Measurements from ENCODE around the gene BSN. TPM values are rescaled to one million over a fixed set of nuclear protein-coding genes. Genes with fewer than 3 reads are reported as not detected.

Gene BSN
- total RNA-seq, 4 donors from 2014 or later = 0.37 to 0.81 (median 0.73) TPM

DNA sequence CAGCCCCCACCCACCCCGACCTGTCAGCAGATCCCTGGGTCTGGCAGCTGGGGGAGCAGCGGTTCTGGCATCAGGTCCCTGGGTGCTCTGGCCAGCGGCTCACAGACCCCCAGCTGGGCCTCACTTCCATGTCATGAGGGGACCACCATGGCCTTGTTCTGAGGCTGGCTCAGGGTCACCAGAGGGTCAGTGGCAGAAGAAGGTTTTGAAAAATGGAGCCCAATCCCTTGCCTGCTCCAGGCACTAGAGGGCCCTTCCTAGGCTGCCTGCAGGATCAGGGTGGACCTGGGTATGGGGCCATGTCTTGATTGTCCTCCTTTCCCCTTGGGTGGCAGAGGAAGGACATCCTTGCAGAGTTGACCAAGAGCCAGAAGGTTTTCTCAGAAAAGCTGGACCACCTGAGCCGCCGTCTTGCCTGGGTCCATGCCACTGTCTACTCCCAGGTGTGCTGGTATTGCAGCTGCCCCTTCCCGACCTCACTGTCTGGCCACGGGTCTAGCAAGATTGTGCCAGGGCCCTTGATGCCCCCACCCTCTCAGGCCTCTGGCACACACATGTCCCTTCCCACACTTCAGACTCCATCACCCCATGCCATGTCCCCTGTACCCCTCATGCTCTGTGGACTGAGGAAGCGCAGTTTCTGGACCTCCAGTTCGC lies 152.3 kb downstream of the BSN start:
- WGBS, 2 donors (ENCODE audit: low coverage in 1 of 2) = 60 to 86% methylated on average over 1 to 3 of the region's 9 CpGs
- no peak overlapping the region for H3K27ac ChIP-seq
- H3K36me3 ChIP-seq = peaks cover 0 to 81% of the 10 kb centered on the region in 2 donors

DNA sequence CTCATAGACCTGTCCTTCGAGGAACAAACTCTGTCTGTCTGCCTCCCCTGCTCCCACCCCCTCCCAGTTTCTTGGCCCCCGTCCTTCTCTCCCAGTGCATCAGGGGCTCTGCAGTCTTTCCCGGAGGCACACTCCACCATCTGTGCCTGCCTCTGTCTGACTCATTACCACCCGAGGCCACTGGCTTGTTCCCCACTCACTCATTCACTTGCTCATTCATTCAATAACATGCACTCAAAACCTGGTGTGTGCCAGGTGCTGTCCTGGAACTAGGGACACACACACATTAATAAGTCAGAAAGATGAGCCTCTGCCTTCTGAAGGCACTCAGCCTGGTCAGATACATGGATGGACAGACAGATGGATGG lies 152.8 kb downstream of the BSN start:
- H3K27me3 ChIP-seq = no peaks in the 10 kb centered on the region
- H3K9me3 ChIP-seq = no peaks in the 10 kb centered on the region
- H3K4me3 ChIP-seq = no peak overlapping the region
- ATAC-seq = no peak
- H3K4me1 ChIP-seq = peaks cover 0 to 6% (median 0%) of the 10 kb centered on the region in 3 donors
- peaks cover 0 to 81% of the 10 kb centered on the region in 2 donors for H3K36me3 ChIP-seq
- no peak overlapping the region for H3K27ac ChIP-seq
- TF ChIP-seq EP300 (IDR thresholded peaks at IDR 0.05) = no peak
- TF ChIP-seq POLR2AphosphoS5 (IDR thresholded peaks at IDR 0.05) = no peak
- TF ChIP-seq POLR2A (IDR thresholded peaks at IDR 0.05) = no peak
- TF ChIP-seq CTCF (IDR thresholded peaks at IDR 0.05) = no peak
- 59% methylated on average over 4 of the region's 4 CpGs; no CpG with 5 or more reads in 1 of the 2 donors for WGBS, 2 donors (ENCODE audit: low coverage in 1 of 2)

More for the DNA sequence above, 152.3 kb downstream of the BSN start:
- H3K9me3 ChIP-seq = no peaks in the 10 kb centered on the region
- H3K4me1 ChIP-seq = peaks cover 0 to 6% (median 0%) of the 10 kb centered on the region in 3 donors
- H3K27me3 ChIP-seq = no peaks in the 10 kb centered on the region
- TF ChIP-seq CTCF (IDR thresholded peaks at IDR 0.05) = no peak
- TF ChIP-seq POLR2AphosphoS5 (IDR thresholded peaks at IDR 0.05) = no peak
- TF ChIP-seq POLR2A (IDR thresholded peaks at IDR 0.05) = no peak
- no peak for TF ChIP-seq EP300 (IDR thresholded peaks at IDR 0.05)
- H3K4me3 ChIP-seq = no peak overlapping the region
- no peak for ATAC-seq

DNA sequence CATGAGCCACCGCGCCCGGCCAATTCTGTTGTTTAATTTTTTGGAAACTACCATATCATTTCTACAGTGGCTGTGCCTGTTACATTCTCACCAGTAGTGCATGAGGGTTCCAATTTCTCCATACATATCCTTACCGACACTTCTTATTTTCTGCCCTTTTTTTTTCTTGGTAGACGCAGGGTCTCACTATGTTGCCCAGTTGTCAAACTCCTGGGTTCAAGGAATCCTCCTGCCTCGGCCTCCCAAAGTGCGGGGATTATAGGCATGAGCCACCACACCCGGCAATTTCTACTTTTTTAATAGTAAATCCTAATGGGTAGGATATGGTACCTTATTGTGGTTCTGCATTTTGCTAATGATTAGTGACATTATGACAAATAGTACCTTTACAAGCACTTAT lies 155.6 kb downstream of the BSN start:
- no peak for ATAC-seq
- Histone ChIP-seq H3K4me1 (no peaks in the 10 kb centered on the region), H3K4me3 (no peak overlapping the region), H3K36me3 (peaks cover 0 to 81% of the 10 kb centered on the region in 2 donors), H3K27me3 (no peaks in the 10 kb centered on the region), H3K9me3 (no peaks in the 10 kb centered on the region), H3K27ac (no peak overlapping the region)
- TF ChIP-seq POLR2AphosphoS5 (IDR thresholded peaks at IDR 0.05) (no peak), CTCF (IDR thresholded peaks at IDR 0.05) (no peak), EP300 (IDR thresholded peaks at IDR 0.05) (no peak), POLR2A (IDR thresholded peaks at IDR 0.05) (no peak)
- WGBS, 2 donors (ENCODE audit: low coverage in 1 of 2) = 94 to 98% methylated on average over 7 to 8 of the region's 8 CpGs

DNA sequence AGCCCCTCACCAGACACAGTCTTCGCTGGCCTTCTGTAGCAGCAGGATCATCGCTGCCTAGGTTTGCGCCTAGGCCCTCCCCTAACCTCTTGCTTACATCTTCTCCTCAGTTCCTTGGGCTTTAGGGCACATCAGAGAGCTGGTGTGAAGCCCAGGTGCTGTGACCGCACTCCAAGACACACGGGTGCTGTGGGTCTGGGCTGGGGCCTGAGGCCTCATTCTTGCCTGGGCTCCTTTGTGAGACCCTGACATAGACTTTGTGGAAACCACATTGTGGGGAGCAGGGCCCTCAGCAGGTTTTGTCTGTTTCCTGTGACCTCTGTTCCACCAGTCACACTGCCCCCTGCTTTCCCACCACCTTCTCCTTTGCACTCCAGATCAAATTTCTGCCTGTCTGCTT lies 157.2 kb downstream of the BSN start:
- no peak overlapping the region for H3K4me3 ChIP-seq
- no peaks in the 10 kb centered on the region for H3K27me3 ChIP-seq
- no peak overlapping the region for H3K27ac ChIP-seq
- TF ChIP-seq POLR2A (IDR thresholded peaks at IDR 0.05) = no peak
- no peak for TF ChIP-seq CTCF (IDR thresholded peaks at IDR 0.05)
- no peak for TF ChIP-seq EP300 (IDR thresholded peaks at IDR 0.05)
- no peak for TF ChIP-seq POLR2AphosphoS5 (IDR thresholded peaks at IDR 0.05)
- 100% methylated on average over 2 of the region's 5 CpGs; no CpG with 5 or more reads in 1 of the 2 donors for WGBS, 2 donors (ENCODE audit: low coverage in 1 of 2)
- ATAC-seq = no peak
- H3K9me3 ChIP-seq = no peaks in the 10 kb centered on the region
- no peaks in the 10 kb centered on the region for H3K4me1 ChIP-seq
- peaks cover 0 to 81% of the 10 kb centered on the region in 2 donors for H3K36me3 ChIP-seq

DNA sequence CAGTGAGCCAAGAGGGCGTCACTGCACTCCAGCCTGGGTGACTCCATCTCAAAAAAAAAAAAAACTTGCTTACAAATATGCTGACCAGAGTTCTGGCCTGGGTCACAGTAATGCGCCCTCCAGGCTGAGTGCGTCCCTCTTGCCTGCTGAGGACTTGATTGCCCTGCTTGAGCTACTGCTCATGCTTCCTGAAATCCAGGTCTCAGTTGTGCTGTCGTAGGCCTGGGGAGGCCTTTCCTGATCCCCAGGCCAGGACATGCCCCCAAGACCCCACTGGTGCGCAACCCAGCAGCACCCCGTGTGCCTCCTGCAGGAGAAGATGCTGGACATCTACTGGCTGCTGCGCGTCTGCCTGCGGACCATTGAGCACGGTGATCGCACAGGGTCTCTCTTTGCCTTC lies 157.9 kb downstream of the BSN start:
- no peaks in the 10 kb centered on the region for H3K4me1 ChIP-seq
- WGBS, 2 donors (ENCODE audit: low coverage in 1 of 2) = 87 to 90% methylated on average over 5 to 7 of the region's 11 CpGs
- TF ChIP-seq POLR2A (IDR thresholded peaks at IDR 0.05) = no peak
- no peak for TF ChIP-seq EP300 (IDR thresholded peaks at IDR 0.05)
- no peak for TF ChIP-seq POLR2AphosphoS5 (IDR thresholded peaks at IDR 0.05)
- no peak for TF ChIP-seq CTCF (IDR thresholded peaks at IDR 0.05)
- no peak overlapping the region for H3K4me3 ChIP-seq
- ATAC-seq = no peak
- no peak overlapping the region for H3K27ac ChIP-seq
- H3K27me3 ChIP-seq = no peaks in the 10 kb centered on the region
- no peaks in the 10 kb centered on the region for H3K9me3 ChIP-seq
- peaks cover 0 to 79% of the 10 kb centered on the region in 2 donors for H3K36me3 ChIP-seq

Data from gastroesophageal sphincter (tissue), 4 donors.